Central memory CD8-positive, alpha-beta T cell (primary cell): ENCODE data around the gene SCARB1.
A peak's percentile ranks its signal among the peaks of the same experiment; 100 is the strongest.
"Not testable (repeated sequence)": the region's sequence is repeated elsewhere in the genome, so short reads cannot be mapped to it uniquely, and the experiment has no call there.

Experiments
- ATAC-seq: fragments of 150-1000 bp; cut with Tn5 transposase; replicated peaks from 2 replicates; pipeline ENCODE4 v1.10.0; 2022; ENCODE audit warnings: mild to moderate bottlenecking, moderate FRiP score, moderate number of reproducible peaks; ENCODE audit not compliant: poor library complexity, severe bottlenecking; ENCODE audit errors: extremely low read depth
- DNase-seq, 2 donors: peaks; one replicate each; pipeline ENCODE4 v3.0.0; 2021; ENCODE audit warnings: low spot score in 2 of 2
- H3K27ac Mint-ChIP-seq: one replicate; pipeline ENCODE4 v1.8.0; 2022; ENCODE audit warnings: low read depth, mild to moderate bottlenecking, moderate library complexity, mixed read lengths
- H3K27me3 Mint-ChIP-seq: one replicate; pipeline ENCODE4 v1.8.0; 2022; ENCODE audit warnings: mixed read lengths
- H3K36me3 Mint-ChIP-seq: one replicate; pipeline ENCODE4 v1.8.0; 2022; ENCODE audit warnings: mild to moderate bottlenecking, moderate library complexity, mixed read lengths; ENCODE audit not compliant: insufficient read depth
- H3K4me1 Mint-ChIP-seq: one replicate; pipeline ENCODE4 v1.8.0; 2022; ENCODE audit warnings: mixed read lengths
- H3K4me3 Mint-ChIP-seq: one replicate; pipeline ENCODE4 v1.8.0; 2022; ENCODE audit warnings: mild to moderate bottlenecking, moderate library complexity, mixed read lengths
- H3K9me3 Mint-ChIP-seq: one replicate; pipeline ENCODE4 v1.8.0; 2022; ENCODE audit warnings: mixed read lengths

SCARB1 gene

DNA sequence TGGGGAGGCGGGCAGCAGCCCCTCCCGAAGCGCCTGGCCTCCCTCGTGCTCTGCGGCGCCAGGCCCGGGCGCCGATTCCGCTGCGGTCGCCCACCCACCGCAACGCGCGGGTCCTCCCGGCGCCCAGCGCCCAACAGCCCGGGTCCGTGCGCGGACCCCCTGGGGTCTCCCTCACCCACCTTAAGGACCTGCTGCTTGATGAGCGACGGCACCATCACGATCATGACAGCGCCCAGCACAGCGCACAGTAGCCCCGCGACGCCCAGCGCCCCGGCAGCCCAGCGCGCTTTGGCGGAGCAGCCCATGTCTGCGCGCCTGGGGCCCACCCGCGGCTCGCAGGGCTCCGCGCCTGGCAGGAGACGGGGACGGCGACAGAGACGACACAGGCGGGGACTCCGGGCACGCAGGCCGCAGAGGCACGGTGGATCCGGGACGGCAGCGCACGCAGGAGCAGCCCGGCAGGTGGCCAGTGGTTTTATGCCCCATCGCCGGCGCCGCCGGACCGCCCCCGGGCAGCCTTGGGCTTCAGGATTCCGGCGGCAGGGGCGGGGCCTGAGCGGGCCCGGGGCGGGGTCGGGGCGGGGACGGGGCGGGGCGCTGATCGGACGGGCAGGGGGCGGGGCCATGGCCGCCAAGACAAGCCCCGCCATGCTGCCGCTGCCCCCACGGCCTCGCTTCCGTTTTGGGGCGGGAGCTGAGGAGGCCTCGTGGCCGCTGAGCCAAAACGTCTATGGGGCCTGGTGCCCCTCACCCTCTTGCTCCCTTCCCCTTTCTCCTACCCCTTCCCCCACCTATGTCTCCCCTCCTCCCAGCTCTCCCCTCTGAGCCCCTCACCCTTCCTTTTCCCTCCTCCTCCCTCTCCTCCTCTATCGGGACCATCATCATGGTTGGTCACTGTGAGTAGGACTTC lies at the start of gene SCARB1:
Gene SCARB1, minus strand, starts transcription at position 449 of the 910 bp plus-strand sequence. Its CDS starts 144 bp downstream, at position 305.
- Mint-ChIP-seq H3K27ac (peak within 1 kb of the TSS; percentile 86), H3K36me3 (no peaks in the 10 kb centered on the region), H3K4me1 (peaks cover 13% of the 10 kb centered on the region), H3K4me3 (peak within 1 kb of the TSS; percentile 83), H3K27me3 (no peaks in the 10 kb centered on the region), H3K9me3 (no peaks in the 10 kb centered on the region)
- peak; percentile 85 for ATAC-seq
- peak; percentile 47 to 56 for DNase-seq

- H3K9me3 Mint-ChIP-seq, H3K27me3 Mint-ChIP-seq, ATAC-seq, DNase-seq: not testable (repeated sequence)
- Mint-ChIP-seq H3K4me1 (peaks cover 71% of the 10 kb centered on the region), H3K36me3 (peaks cover 59% of the 10 kb centered on the region), H3K4me3 (peak overlapping the region; percentile 100), H3K27ac (peak overlapping the region; percentile 100)
Measured at GRCh38 chr12:124912529-124913287, 49.0 kb upstream of the SCARB1 start.

DNA sequence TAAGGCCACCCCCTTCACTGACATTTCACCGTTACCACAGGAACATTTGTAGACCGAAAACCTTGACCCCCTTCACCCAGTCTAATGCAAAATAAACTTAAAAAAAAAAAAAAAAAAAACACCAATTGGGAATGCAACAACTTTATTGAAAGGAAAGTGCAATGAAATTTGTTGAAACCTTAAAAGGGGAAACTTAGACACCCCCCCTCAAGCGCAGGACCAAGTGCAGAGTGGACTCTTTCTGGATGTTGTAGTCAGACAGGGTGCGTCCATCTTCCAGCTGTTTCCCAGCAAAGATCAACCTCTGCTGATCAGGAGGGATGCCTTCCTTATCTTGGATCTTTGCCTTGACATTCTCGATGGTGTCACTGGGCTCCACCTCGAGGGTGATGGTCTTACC lies 47.9 kb upstream of the SCARB1 start:
- DNase-seq, H3K9me3 Mint-ChIP-seq, H3K27me3 Mint-ChIP-seq, ATAC-seq: not testable (repeated sequence)
- Mint-ChIP-seq H3K4me3 (peak overlapping the region; percentile 48), H3K4me1 (peaks cover 62% of the 10 kb centered on the region), H3K27ac (peak overlapping the region; percentile 75), H3K36me3 (peaks cover 55% of the 10 kb centered on the region)

DNA sequence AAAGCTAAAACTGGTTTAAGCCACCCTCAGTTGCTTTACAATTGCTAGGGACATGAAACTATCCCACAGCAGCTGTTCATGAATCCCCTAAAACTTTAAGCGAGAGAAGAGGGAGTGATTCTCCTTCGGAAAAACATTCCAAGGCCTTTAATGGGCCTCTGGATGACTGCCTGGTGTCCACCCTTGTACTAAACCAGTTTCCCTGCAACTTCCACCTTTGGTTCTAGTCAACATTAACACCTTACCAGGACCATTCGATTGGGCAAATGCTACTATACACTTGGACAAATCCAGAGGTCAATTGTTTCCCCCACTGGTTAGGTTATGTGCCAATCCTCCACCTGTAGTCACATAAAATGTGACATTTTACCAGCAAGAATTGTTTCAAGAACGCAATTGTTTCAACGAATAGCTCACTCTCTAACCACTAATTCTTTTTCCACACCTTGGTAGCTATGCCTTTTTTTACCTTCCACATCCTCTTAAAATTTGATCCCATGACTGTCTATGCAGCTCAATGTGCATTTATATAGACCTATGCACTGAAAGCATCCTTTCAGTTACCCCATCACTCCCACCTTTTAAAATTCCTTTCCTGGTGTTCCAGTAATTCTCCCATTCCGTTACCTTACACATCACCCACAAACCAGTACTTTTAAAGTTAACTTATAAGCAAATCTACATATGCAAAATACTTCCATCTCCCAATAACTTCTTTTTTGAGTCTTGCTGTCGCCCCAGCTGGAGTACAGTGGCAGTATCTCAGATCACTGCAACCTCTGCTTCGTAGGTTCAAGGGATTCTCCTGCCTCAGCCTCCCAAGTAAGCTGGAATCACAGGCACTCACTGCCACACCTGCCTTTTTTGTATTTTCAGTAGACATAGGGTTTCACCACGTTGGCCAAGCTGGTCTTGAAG lies 47.2 kb upstream of the SCARB1 start:
- Mint-ChIP-seq H3K27me3 (peaks cover 9% of the 10 kb centered on the region), H3K4me1 (peaks cover 62% of the 10 kb centered on the region), H3K27ac (peak overlapping the region; percentile 75), H3K4me3 (peak overlapping the region; percentile 48), H3K9me3 (no peaks in the 10 kb centered on the region), H3K36me3 (peaks cover 57% of the 10 kb centered on the region)
- ATAC-seq, result no peak
- DNase-seq, result no peak

GRCh38 chr12:124909831-124910560 lies 46.3 kb upstream of the SCARB1 start:
- Mint-ChIP-seq H3K36me3 (peaks cover 55% of the 10 kb centered on the region), H3K27me3 (peaks cover 9% of the 10 kb centered on the region), H3K27ac (peak overlapping the region; percentile 75), H3K4me1 (peaks cover 57% of the 10 kb centered on the region), H3K4me3 (no peak overlapping the region), H3K9me3 (no peaks in the 10 kb centered on the region)
- ATAC-seq (no peak), DNase-seq (no peak)

DNA sequence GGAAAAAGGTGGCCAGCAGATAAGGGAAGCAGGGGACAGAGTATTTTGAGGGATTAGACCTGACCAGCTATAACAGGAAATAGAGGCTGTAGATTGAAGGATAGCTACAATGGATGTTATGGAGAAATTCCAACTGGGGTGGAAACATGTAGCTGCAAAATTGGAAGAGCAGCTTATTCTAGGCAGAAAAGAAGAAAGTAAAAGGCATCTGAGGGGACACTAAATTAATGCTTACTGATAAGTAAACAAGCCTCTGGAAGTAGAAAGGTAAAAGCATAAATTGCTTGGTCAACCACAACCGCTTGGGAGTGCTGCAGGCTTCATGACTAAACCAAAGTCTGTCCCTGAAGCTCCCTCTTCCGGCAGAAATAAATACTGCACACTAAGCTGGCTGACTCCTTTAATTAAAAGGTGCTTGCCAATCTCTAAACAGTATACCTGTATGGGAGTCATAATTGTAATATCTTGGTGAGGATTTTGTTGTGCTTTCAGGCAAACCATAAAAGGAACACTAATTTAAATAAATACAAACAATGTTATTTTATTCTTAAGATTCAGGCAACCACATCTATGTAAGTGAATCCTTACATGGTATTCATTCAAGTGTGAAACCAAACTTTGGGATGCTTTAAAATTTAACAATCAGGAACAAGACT lies 43.1 kb upstream of the SCARB1 start:
- peaks cover 30% of the 10 kb centered on the region for H3K4me1 Mint-ChIP-seq
- H3K27me3 Mint-ChIP-seq, result no peaks in the 10 kb centered on the region
- H3K4me3 Mint-ChIP-seq, result no peak overlapping the region
- DNase-seq (peak; percentile 87 to 88), ATAC-seq (peak; percentile 75)
- peaks cover 27% of the 10 kb centered on the region for H3K36me3 Mint-ChIP-seq
- no peaks in the 10 kb centered on the region for H3K9me3 Mint-ChIP-seq
- peak overlapping the region; percentile 66 for H3K27ac Mint-ChIP-seq

- Mint-ChIP-seq H3K4me1 (peaks cover 9% of the 10 kb centered on the region), H3K27me3 (no peaks in the 10 kb centered on the region), H3K4me3 (no peak overlapping the region), H3K36me3 (peaks cover 5% of the 10 kb centered on the region), H3K9me3 (no peaks in the 10 kb centered on the region), H3K27ac (no peak overlapping the region)
- no peak for DNase-seq
- no peak for ATAC-seq
Measured at GRCh38 chr12:124904306-124905098, 40.8 kb upstream of the SCARB1 start.

DNA sequence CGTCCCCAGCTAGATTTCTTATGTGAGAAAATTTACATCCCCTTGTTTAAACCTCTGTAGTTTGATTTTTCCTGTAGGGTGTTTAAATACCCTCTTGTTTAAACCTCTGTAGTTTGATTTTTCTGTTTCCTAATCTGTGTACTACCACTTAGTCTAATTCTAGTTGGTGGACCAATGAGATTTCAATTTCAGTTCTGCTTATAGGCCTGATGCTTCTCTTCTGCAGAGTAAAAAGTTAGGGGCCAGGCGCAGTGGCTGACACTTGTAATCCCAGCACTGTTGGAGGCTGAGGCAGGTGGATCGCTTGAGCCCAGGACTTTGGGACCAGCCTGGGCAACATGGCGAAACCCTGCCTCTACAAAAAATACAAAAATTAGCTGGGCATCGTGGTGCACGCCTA lies 39.3 kb upstream of the SCARB1 start:
- no peak overlapping the region for H3K4me3 Mint-ChIP-seq
- no peak overlapping the region for H3K27ac Mint-ChIP-seq
- H3K27me3 Mint-ChIP-seq, result no peaks in the 10 kb centered on the region

DNA sequence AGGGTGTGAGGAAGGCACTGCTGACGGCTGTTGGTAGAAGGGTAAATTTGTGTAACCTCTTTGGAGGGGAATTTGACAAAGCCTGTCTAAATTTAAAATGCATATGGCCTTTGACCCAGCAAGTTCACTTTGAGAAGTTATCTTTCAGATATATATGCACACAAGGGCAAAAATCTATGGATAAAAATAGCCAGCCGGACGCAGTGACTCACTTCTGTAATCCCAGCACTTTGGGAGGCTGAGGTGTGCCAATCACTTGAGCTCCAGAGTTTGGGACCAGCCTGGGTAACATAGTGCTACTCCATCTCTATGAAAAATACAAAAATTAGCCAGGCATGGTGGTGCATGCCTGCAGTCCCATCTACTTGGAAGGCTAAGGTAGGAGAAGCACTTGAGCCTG lies 37.3 kb upstream of the SCARB1 start:
- Mint-ChIP-seq H3K27ac (no peak overlapping the region), H3K4me3 (no peak overlapping the region), H3K27me3 (no peaks in the 10 kb centered on the region), H3K36me3 (no peaks in the 10 kb centered on the region), H3K9me3 (no peaks in the 10 kb centered on the region), H3K4me1 (peaks cover 16% of the 10 kb centered on the region)
- ATAC-seq, result no peak
- no peak for DNase-seq

More for the DNA sequence above, 39.3 kb upstream of the SCARB1 start:
- Mint-ChIP-seq H3K36me3 (peaks cover 5% of the 10 kb centered on the region), H3K9me3 (no peaks in the 10 kb centered on the region), H3K4me1 (peaks cover 22% of the 10 kb centered on the region)
- DNase-seq, result no peak
- ATAC-seq, result no peak

DNA sequence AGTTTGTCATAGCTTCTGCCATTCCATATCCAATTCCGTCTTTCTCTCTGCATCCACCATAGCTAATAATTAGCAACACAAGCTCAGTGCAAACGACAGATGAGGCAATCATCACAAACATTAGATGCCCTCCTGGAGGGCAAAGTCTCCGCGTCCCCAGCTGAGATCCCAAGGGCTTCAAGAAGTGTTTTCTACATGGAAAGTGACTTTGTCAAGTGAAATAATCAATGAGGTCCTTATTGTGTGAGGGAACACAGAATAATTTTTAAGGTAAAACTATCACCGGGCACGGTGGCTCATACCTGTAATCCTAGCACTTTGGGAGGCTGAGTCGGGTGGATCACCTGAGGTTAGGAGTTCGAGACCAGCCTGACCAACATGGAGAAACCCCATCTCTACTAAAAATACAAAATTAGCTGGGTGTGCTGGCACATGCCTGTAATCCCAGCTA lies 36.7 kb upstream of the SCARB1 start:
- not testable (repeated sequence) for H3K4me3 Mint-ChIP-seq, ATAC-seq, H3K9me3 Mint-ChIP-seq, H3K27ac Mint-ChIP-seq, DNase-seq, H3K27me3 Mint-ChIP-seq, H3K36me3 Mint-ChIP-seq
- H3K4me1 Mint-ChIP-seq, result peaks cover 15% of the 10 kb centered on the region

GRCh38 chr12:124898923-124899294 lies 35.2 kb upstream of the SCARB1 start:
- H3K27me3 Mint-ChIP-seq, result no peaks in the 10 kb centered on the region
- no peak for DNase-seq
- peaks cover 15% of the 10 kb centered on the region for H3K4me1 Mint-ChIP-seq
- H3K27ac Mint-ChIP-seq, result no peak overlapping the region
- H3K4me3 Mint-ChIP-seq, result peak overlapping the region; percentile 52
- H3K36me3 Mint-ChIP-seq, result no peaks in the 10 kb centered on the region
- H3K9me3 Mint-ChIP-seq, result no peaks in the 10 kb centered on the region
- no peak for ATAC-seq
